Activated naive CD4-positive, alpha-beta T cell treated with anti-CD3 and anti-CD28 coated beads, Interleukin-2, amount 10 ng/mL, durations not matched to agents 7 days and 5 days (primary cell): Measurements from ENCODE around the gene C16orf86.

Source experiments
- CTCF ChIA-PET: fragments of 350-600 bp; sonication (Branson Sonifier 250); formaldehyde crosslinking; loops from one replicate; lab custom pipeline; 2021; ENCODE audit warnings: antibody characterized with exemption; lab: Charles Lee
- DNase-seq: peaks from one replicate; pipeline ENCODE4 v3.0.0-alpha.2; 2020
- H3K27ac Mint-ChIP-seq: one replicate; pipeline ENCODE4 v1.8.0; 2021; ENCODE audit warnings: mild to moderate bottlenecking, moderate library complexity, mixed read lengths
- H3K27me3 Mint-ChIP-seq: one replicate; pipeline ENCODE4 v1.8.0; 2021; ENCODE audit warnings: mild to moderate bottlenecking, mixed read lengths
- H3K36me3 Mint-ChIP-seq: one replicate; pipeline ENCODE4 v1.8.0; 2021; ENCODE audit warnings: mixed read lengths
- H3K4me1 Mint-ChIP-seq: one replicate; pipeline ENCODE4 v1.8.0; 2021; ENCODE audit warnings: mixed read lengths
- H3K4me3 Mint-ChIP-seq: one replicate; pipeline ENCODE4 v1.8.0; 2021; ENCODE audit warnings: mild to moderate bottlenecking, moderate library complexity, mixed read lengths
- H3K9me3 Mint-ChIP-seq: one replicate; pipeline ENCODE4 v1.8.0; 2021; ENCODE audit warnings: mixed read lengths

Gene C16orf86

GRCh38 chr16:67665598-67665997, 1.0 kb upstream of the C16orf86 start:
- Mint-ChIP-seq H3K27me3 (peaks cover 4% of the 10 kb centered on the region), H3K9me3 (no peaks in the 10 kb centered on the region), H3K4me1 (peaks cover 41% of the 10 kb centered on the region), H3K4me3 (peak overlapping the region; percentile 69), H3K36me3 (peaks cover 9% of the 10 kb centered on the region), H3K27ac (no peak overlapping the region)
- no peak for DNase-seq
- CTCF ChIA-PET: interaction anchor here (1.7 to 10.0 kb wide), 4 partner anchors 21 to 143 kb away, joined by 4 to 151 read pairs (median 50); partner anchors contain the start of gene CARMIL2

- H3K27me3 Mint-ChIP-seq: peaks cover 4% of the 10 kb centered on the region
- H3K36me3 Mint-ChIP-seq: peaks cover 9% of the 10 kb centered on the region
- H3K4me3 Mint-ChIP-seq: peak overlapping the region; percentile 69
- no peaks in the 10 kb centered on the region for H3K9me3 Mint-ChIP-seq
- no peak overlapping the region for H3K27ac Mint-ChIP-seq
- H3K4me1 Mint-ChIP-seq: peaks cover 40% of the 10 kb centered on the region
- no peak for DNase-seq
- CTCF ChIA-PET: interaction anchor here (4.5 to 10.0 kb wide), 3 partner anchors 22 to 143 kb away, joined by 25 to 151 read pairs (median 75); partner anchors contain the start of gene CARMIL2
Measured at GRCh38 chr16:67666032-67666551, 522 bp upstream of the C16orf86 start.

GRCh38 chr16:67667453-67667816, 821 bp downstream of the C16orf86 start:
- Mint-ChIP-seq H3K4me3 (peak overlapping the region; percentile 87), H3K27me3 (peaks cover 4% of the 10 kb centered on the region), H3K36me3 (peaks cover 9% of the 10 kb centered on the region), H3K9me3 (no peaks in the 10 kb centered on the region), H3K27ac (peak overlapping the region; percentile 86), H3K4me1 (peaks cover 31% of the 10 kb centered on the region)
- CTCF ChIA-PET: interaction anchor here (0.6 to 10.0 kb wide), 18 partner anchors 9 to 194 kb away, joined by 3 to 151 read pairs (median 4); partner anchors contain the start of genes CARMIL2, CTCF and GFOD2
- DNase-seq: no peak

- CTCF ChIA-PET: interaction anchor here (0.6 to 10.0 kb wide), 22 partner anchors 9 to 243 kb away, joined by 3 to 151 read pairs (median 4); partner anchors contain the start of genes CARMIL2, CTCF and GFOD2
- peaks cover 32% of the 10 kb centered on the region for H3K4me1 Mint-ChIP-seq
- H3K4me3 Mint-ChIP-seq: peak overlapping the region; percentile 87
Measured at GRCh38 chr16:67667817-67668494, 1.3 kb downstream of the C16orf86 start.

GRCh38 chr16:67668495-67669157, 2.0 kb downstream of the C16orf86 start:
- Mint-ChIP-seq H3K4me1 (peaks cover 31% of the 10 kb centered on the region), H3K9me3 (no peaks in the 10 kb centered on the region), H3K27me3 (peaks cover 4% of the 10 kb centered on the region), H3K36me3 (peaks cover 6% of the 10 kb centered on the region), H3K4me3 (no peak overlapping the region), H3K27ac (peak overlapping the region; percentile 76)
- CTCF ChIA-PET: interaction anchor here (0.7 to 10.0 kb wide), 16 partner anchors 8 to 244 kb away, joined by 3 to 151 read pairs (median 4); partner anchors contain the start of genes CARMIL2 and CTCF
- peak; percentile 62 for DNase-seq

More at GRCh38 chr16:67667817-67668494, 1.3 kb downstream of the C16orf86 start:
- Mint-ChIP-seq H3K27ac (peak overlapping the region; percentile 86), H3K27me3 (peaks cover 4% of the 10 kb centered on the region), H3K9me3 (no peaks in the 10 kb centered on the region), H3K36me3 (peaks cover 8% of the 10 kb centered on the region)
- peak; percentile 93 for DNase-seq

- Mint-ChIP-seq H3K36me3 (peaks cover 5% of the 10 kb centered on the region), H3K4me1 (peaks cover 31% of the 10 kb centered on the region), H3K27me3 (peaks cover 4% of the 10 kb centered on the region), H3K27ac (no peak overlapping the region), H3K9me3 (no peaks in the 10 kb centered on the region), H3K4me3 (no peak overlapping the region)
- CTCF ChIA-PET: interaction anchor here (0.7 to 10.0 kb wide), 9 partner anchors 12 to 164 kb away, joined by 3 to 151 read pairs (median 9); partner anchors contain the start of genes CARMIL2 and CTCF
- DNase-seq: no peak
Measured at GRCh38 chr16:67669499-67670101, 3.0 kb downstream of the C16orf86 start.

- H3K27ac Mint-ChIP-seq: no peak overlapping the region
- peaks cover 20% of the 10 kb centered on the region for H3K4me1 Mint-ChIP-seq
- no peaks in the 10 kb centered on the region for H3K27me3 Mint-ChIP-seq
- no peak overlapping the region for H3K4me3 Mint-ChIP-seq
- H3K9me3 Mint-ChIP-seq: no peaks in the 10 kb centered on the region
- DNase-seq: no peak
- peaks cover 3% of the 10 kb centered on the region for H3K36me3 Mint-ChIP-seq
- CTCF ChIA-PET: interaction anchor here (0.6 to 2.0 kb wide), 28 partner anchors 9 to 368 kb away, joined by 3 to 17 read pairs (median 4); partner anchors contain the start of genes ATP6V0D1, CENPT, DPEP2NB and EDC4
Measured at GRCh38 chr16:67672306-67672705, 5.7 kb downstream of the C16orf86 start.

GRCh38 chr16:67672739-67673662, 6.4 kb downstream of the C16orf86 start:
- Mint-ChIP-seq H3K27ac (peak overlapping the region; percentile 58), H3K27me3 (no peaks in the 10 kb centered on the region), H3K4me1 (peaks cover 13% of the 10 kb centered on the region), H3K9me3 (no peaks in the 10 kb centered on the region), H3K36me3 (peaks cover 3% of the 10 kb centered on the region), H3K4me3 (no peak overlapping the region)
- peak; percentile 82 for DNase-seq
- CTCF ChIA-PET: interaction anchor here (0.5 to 2.0 kb wide), 32 partner anchors 9 to 368 kb away, joined by 3 to 17 read pairs (median 4); partner anchors contain the start of genes ATP6V0D1, CENPT, DPEP2NB and EDC4

- CTCF ChIA-PET: interaction anchor here (0.5 to 2.0 kb wide), 8 partner anchors 129 to 367 kb away, joined by 3 to 17 read pairs (median 4); no protein-coding TSS in a partner anchor
- Mint-ChIP-seq H3K27ac (peak overlapping the region; percentile 72), H3K9me3 (no peaks in the 10 kb centered on the region), H3K27me3 (no peaks in the 10 kb centered on the region), H3K36me3 (peaks cover 5% of the 10 kb centered on the region), H3K4me1 (peaks cover 6% of the 10 kb centered on the region), H3K4me3 (no peak overlapping the region)
- no peak for DNase-seq
Measured at GRCh38 chr16:67673712-67674580, 7.3 kb downstream of the C16orf86 start.

- Mint-ChIP-seq H3K27ac (no peak overlapping the region), H3K36me3 (peaks cover 5% of the 10 kb centered on the region), H3K4me1 (peaks cover 4% of the 10 kb centered on the region), H3K4me3 (no peak overlapping the region), H3K27me3 (no peaks in the 10 kb centered on the region), H3K9me3 (no peaks in the 10 kb centered on the region)
- DNase-seq: no peak
- CTCF ChIA-PET: interaction anchor here (1.1 kb wide), 1 partner anchor 142 kb away, joined by 3 read pairs; no protein-coding TSS in a partner anchor
Measured at GRCh38 chr16:67674851-67675578, 8.4 kb downstream of the C16orf86 start.

GRCh38 chr16:67675579-67675935, 8.9 kb downstream of the C16orf86 start:
- Mint-ChIP-seq H3K4me3 (no peak overlapping the region), H3K36me3 (peaks cover 5% of the 10 kb centered on the region), H3K27me3 (no peaks in the 10 kb centered on the region), H3K4me1 (peaks cover 4% of the 10 kb centered on the region), H3K9me3 (no peaks in the 10 kb centered on the region), H3K27ac (no peak overlapping the region)
- DNase-seq: no peak
- CTCF ChIA-PET: interaction anchor here (0.6 kb wide), 1 partner anchor 141 kb away, joined by 3 read pairs; no protein-coding TSS in a partner anchor
